GM10248 (cell line): ENCODE measurements around the gene RNF145.
"Not testable (repeated sequence)": the region's sequence is repeated elsewhere in the genome, so short reads cannot be mapped to it uniquely, and the experiment has no call there.

Experiments used
- CTCF ChIA-PET: fragments of 300-600 bp; sonication (Branson Sonifier 250); formaldehyde crosslinking; extraction: SDS; loops from one replicate; lab custom pipeline; 2021; ENCODE audit warnings: antibody characterized with exemption; lab: Yijun Ruan, JAX
- POLR2A ChIA-PET: fragments of 350-650 bp; sonication (Branson Sonifier 250); formaldehyde crosslinking; extraction: SDS; loops from one replicate; lab custom pipeline; 2020; ENCODE audit warnings: antibody characterized with exemption; lab: Yijun Ruan, JAX
- DNase-seq: peaks from one replicate; pipeline ENCODE4 v3.0.0; 2012; ENCODE audit errors: extremely low spot score
- CTCF ChIP-seq: IDR thresholded peaks from 2 replicates; pipeline ENCODE4 v1.5.1; 2012; ENCODE audit warnings: mild to moderate bottlenecking, low read depth; ENCODE audit errors: extremely low read depth, missing control alignments, control extremely low read depth

RNF145 gene

GRCh38 chr5:159244890-159245289, 35.5 kb upstream of the RNF145 start:
- POLR2A ChIA-PET, result no interaction called here
- DNase-seq, result no peak
- CTCF ChIA-PET, result interaction anchor here (0.7 to 1.4 kb wide), 5 partner anchors 8 to 742 kb away, joined by 3 to 5 read pairs (median 4); no protein-coding TSS in a partner anchor
- TF ChIP-seq CTCF, result no peak

- no peak for DNase-seq
- CTCF ChIA-PET, result interaction anchor here (1.2 to 1.4 kb wide), 2 partner anchors 13 kb away, joined by 4 read pairs; no protein-coding TSS in a partner anchor
- POLR2A ChIA-PET, result no interaction called here
- TF ChIP-seq CTCF, result no peak
Measured at GRCh38 chr5:159244163-159244562, 34.8 kb upstream of the RNF145 start.

GRCh38 chr5:159243385-159243784, 34.0 kb upstream of the RNF145 start:
- CTCF ChIA-PET, result interaction anchor here (0.9 to 1.2 kb wide), 2 partner anchors 22 to 70 kb away, joined by 3 read pairs; no protein-coding TSS in a partner anchor
- DNase-seq, result no peak
- POLR2A ChIA-PET, result no interaction called here
- no peak for TF ChIP-seq CTCF

GRCh38 chr5:159242656-159243055, 33.3 kb upstream of the RNF145 start:
- no peak for DNase-seq
- CTCF ChIA-PET, result interaction anchor here (0.9 to 1.2 kb wide), 4 partner anchors 11 to 86 kb away, joined by 3 to 4 read pairs (median 4); no protein-coding TSS in a partner anchor
- no peak for TF ChIP-seq CTCF
- POLR2A ChIA-PET, result no interaction called here

GRCh38 chr5:159241946-159242552, 32.7 kb upstream of the RNF145 start:
- POLR2A ChIA-PET, result no interaction called here
- no peak for DNase-seq
- CTCF ChIA-PET, result interaction anchor here (0.9 kb wide), 2 partner anchors 11 to 85 kb away, joined by 4 read pairs; no protein-coding TSS in a partner anchor
- no peak for TF ChIP-seq CTCF

GRCh38 chr5:159240301-159240870, 31.0 kb upstream of the RNF145 start:
- no peak for TF ChIP-seq CTCF
- POLR2A ChIA-PET, result no interaction called here
- CTCF ChIA-PET, result no interaction called here
- DNase-seq, result no peak

- POLR2A ChIA-PET, DNase-seq: not testable (repeated sequence)
- CTCF ChIA-PET, result interaction anchor here (1.3 to 1.9 kb wide), 2 partner anchors 9 to 79 kb away, joined by 3 to 5 read pairs; no protein-coding TSS in a partner anchor
Measured at GRCh38 chr5:159235871-159236520, 26.6 kb upstream of the RNF145 start.
